NCI-H187 treated with DMSO at 0.1 percent for 48 hours (cell line): ENCODE results near the gene TAC3.
"Not testable (repeated sequence)": the region's sequence is repeated elsewhere in the genome, so short reads cannot be mapped to it uniquely, and the experiment has no call there.

Experiments
- DNase-seq: peaks from one replicate; lab custom pipeline; 2025; lab: John Stamatoyannopoulos, UW

TAC3 gene

DNA sequence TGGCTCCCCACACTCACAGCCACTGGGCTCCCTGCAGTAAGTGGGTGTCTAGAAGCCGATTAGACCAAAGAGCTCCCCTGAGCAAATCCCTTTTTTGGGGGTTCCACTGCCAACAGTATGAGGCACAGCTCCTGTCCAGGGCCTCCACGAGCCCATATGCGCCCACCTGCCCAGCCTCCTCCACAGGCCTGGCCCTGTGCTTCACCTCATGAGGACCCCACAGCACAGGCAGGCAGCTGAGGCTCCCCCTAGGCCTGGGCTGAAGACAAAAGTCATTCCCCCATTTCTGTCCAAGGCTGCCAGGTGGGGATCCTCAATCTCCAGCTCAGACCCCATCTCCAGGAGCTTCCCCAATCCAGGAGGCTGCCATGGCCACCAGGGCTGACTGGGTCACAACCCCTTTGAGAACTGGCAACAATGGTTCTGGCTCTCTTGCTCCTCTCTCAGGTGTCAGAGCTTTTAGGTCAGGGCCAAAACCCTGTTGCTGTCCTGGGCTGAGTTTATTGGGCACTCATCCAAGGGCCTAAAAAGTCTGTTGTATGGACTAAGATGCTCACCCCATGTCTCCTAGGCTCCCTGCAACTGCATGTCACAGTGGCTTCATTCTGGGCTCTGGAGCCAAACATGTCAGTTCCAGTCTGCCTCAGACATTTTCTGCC is 33.6 kb downstream of the TAC3 start:
- DNase-seq, result not testable (repeated sequence)

GRCh38 chr12:56980941-56981530 is 35.3 kb downstream of the TAC3 start:
- DNase-seq, result no peak

- DNase-seq, result no peak
These were observed 36.1 kb downstream of the TAC3 start for GRCh38 chr12:56980268-56980667.

DNA sequence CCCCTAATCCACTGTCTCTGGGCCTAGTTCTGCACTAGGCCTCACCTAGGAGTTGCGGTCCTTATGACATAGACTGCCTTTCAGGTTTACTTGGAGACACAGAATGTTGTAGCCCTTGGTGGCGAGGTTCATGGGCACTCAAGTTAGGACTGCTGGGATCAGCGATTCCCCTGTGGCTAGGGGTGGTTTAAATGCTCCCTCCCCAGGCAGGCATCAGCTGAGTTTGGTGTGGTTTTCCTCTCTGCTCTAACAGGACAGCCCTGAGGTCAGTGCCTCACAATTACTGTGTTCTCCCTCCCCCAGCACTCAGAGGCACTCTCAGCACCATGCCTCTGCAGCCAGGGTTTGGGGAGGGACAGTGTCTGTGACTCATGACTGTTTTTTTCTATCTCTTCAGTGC is 36.7 kb downstream of the TAC3 start:
- no peak for DNase-seq

DNA sequence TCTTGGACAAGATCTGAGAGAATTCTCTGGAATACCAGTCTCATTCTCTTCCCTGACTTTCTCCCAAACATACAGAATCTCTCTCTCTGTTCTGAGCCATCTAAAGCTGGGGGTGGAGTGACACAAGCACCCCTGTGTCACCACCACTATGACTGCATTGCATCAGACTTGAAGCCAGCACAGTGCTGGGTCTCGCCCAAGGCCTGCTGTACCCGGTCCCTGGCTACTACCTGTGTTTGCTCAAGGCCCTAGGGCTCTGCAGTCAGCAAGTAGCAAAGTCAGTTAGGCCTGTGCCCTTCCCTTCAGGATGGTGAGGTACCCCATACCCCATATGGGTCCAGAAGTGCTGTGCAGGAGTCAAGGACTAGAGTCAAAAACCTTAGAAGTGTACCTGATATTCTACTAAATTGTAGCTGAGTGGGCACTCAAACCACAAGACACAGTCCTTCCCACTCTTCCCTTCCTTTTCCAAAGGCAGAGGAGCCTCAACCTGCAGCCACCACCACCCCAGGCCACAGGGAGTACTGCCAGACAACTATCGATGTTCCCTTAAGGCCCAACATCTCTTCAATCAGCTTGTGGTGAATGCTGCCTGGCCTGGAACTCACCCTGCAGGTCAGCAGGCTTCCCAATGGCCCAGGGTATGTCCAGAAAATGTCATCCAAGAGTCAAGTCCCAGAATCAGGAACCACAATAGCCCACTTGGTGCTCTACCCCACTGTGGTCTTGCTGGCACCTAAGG is 37.8 kb downstream of the TAC3 start:
- DNase-seq, result no peak

GRCh38 chr12:56977361-56977760 is 39.0 kb downstream of the TAC3 start:
- DNase-seq, result not testable (repeated sequence)

DNA sequence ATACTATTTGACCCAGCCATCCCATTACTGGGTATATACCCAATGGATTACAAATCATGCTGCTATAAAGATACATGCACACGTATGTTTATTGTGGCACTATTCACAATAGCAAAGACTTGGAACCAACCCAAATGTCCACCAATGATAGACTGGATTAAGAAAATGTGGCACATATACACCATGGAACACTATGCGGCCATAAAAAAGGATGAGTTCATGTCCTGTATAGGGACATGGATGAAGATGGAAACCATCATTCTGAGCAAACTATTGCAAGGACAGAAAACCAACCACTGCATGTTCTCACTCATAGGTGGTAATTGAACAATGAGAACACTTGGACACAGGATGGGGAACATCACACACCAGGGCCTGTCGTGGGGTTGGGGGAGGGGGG is 42.1 kb downstream of the TAC3 start:
- not testable (repeated sequence) for DNase-seq

GRCh38 chr12:56968910-56969309 is 47.4 kb downstream of the TAC3 start:
- not testable (repeated sequence) for DNase-seq

- DNase-seq, result not testable (repeated sequence)
These were observed 50.2 kb downstream of the TAC3 start for GRCh38 chr12:56965997-56966642.

- DNase-seq, result not testable (repeated sequence)
These were observed 51.2 kb downstream of the TAC3 start for GRCh38 chr12:56965124-56965523.

DNA sequence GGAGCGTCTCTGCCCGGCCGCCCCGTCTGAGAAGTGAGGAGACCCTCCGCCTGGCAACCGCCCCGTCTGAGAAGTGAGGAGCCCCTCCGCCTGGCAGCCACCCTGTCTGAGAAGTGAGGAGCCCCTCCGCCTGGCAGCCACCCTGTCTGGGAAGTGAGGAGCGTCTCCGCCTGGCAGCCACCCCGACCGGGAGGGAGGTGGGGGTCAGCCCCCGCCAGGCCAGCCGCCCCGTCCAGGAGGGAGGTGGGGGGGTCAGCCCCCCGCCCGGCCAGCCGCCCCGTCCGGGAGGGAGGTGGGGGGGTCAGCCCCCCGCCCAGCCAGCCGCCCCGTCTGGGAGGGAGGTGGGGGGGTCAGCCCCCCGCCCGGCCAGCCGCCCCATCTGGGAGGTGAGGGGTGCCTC is 52.8 kb downstream of the TAC3 start:
- not testable (repeated sequence) for DNase-seq

GRCh38 chr12:56962247-56962646 is 54.1 kb downstream of the TAC3 start:
- not testable (repeated sequence) for DNase-seq
